ENCODE data around the gene PCSK6. TPM values are rescaled to one million over a fixed set of nuclear protein-coding genes. Genes with fewer than 3 reads are reported as not detected.

The PCSK6 gene
- total RNA-seq, 2 donors from 2014 or later = 29.9 to 39.5 TPM

DNA sequence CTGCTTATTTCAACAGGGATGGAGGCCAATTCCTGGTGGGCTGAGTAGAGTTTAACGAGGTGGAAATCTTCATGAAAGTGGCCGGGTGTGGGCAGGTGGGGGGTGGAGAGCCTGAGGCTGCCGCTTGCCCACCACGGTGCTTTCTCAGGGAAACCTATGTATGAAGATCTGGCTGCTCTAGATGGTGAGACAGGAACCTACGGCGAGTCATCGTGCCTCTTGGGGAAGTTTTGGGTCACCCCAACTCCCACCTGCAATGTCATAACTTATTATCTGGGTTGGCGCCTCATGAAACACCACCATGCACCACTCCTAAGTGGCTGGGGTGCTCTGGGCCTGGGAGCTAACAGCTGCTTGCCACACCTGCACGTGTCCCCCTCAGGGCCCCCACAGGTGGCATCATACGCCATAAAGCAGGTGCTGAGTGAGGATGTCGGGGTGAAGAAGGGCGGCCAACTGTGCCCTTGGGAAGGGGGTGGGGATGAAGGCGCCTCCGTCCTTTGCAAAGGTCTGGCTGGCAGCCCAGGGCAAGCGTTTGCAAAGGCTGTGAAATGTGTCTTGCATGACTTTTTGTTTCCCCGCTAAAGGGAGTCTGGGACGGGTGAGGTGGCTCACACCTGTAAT is 166.5 kb downstream of the PCSK6 start:
- TF ChIP-seq, protein P1, sequence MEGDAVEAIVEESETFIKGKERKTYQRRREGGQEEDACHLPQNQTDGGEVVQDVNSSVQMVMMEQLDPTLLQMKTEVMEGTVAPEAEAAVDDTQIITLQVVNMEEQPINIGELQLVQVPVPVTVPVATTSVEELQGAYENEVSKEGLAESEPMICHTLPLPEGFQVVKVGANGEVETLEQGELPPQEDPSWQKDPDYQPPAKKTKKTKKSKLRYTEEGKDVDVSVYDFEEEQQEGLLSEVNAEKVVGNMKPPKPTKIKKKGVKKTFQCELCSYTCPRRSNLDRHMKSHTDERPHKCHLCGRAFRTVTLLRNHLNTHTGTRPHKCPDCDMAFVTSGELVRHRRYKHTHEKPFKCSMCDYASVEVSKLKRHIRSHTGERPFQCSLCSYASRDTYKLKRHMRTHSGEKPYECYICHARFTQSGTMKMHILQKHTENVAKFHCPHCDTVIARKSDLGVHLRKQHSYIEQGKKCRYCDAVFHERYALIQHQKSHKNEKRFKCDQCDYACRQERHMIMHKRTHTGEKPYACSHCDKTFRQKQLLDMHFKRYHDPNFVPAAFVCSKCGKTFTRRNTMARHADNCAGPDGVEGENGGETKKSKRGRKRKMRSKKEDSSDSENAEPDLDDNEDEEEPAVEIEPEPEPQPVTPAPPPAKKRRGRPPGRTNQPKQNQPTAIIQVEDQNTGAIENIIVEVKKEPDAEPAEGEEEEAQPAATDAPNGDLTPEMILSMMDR (IDR thresholded peaks at IDR 0.05) = no peak
- no peak overlapping the region for H3K9ac ChIP-seq (ENCODE audit: low read depth in 2 of 2, low read length in 2 of 2)
- H3K36me3 ChIP-seq = no peaks in the 10 kb centered on the region
- no peak overlapping the region for H3K27ac ChIP-seq
- DNase-seq = no peak
- no peaks in the 10 kb centered on the region for H3K9me3 ChIP-seq
- H3K27me3 ChIP-seq = no peaks in the 10 kb centered on the region
- H3K4me3 ChIP-seq = no peak overlapping the region
- no peaks in the 10 kb centered on the region for H3K4me1 ChIP-seq
- intact Hi-C loops (cut with DNase I) = no loop called here

DNA sequence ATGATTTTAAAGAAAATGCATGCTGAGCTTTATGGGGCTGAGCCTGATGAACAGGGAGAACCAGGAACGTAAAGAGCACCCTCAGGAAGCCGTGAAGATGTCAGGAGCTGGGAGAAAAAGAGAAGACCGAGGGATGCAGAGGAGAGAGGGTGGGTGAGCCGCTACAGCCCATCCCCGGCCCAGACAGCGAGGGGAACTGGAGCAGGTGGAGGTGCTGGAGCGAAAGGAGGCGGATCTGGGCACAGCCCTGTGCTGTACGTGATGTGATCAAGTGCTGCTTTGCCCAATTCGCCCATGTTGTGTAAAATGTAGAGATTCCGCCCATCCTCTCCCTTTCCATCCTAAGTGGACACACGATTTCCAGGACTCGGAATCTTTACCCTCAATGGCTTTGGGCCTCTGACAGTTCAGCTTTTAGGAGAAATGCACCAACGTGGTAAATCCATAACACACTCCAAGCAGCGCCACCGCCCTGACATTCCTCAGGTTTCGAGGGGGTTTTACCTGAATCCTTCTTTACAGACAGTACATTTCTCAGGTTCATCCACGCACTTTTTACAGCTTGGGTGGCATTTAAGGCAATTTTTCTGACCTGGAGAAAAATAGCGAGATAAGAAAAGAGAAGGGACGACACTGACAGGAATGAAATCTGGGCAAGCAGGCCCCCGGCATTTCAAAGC is 167.4 kb downstream of the PCSK6 start:
- H3K27me3 ChIP-seq = no peaks in the 10 kb centered on the region
- DNase-seq = no peak
- H3K9ac ChIP-seq (ENCODE audit: low read depth in 2 of 2, low read length in 2 of 2) = no peak overlapping the region
- no peaks in the 10 kb centered on the region for H3K36me3 ChIP-seq
- TF ChIP-seq, protein P1 (IDR thresholded peaks at IDR 0.05) = no peak
- H3K9me3 ChIP-seq = no peaks in the 10 kb centered on the region
- H3K4me1 ChIP-seq = no peaks in the 10 kb centered on the region
- no peak overlapping the region for H3K27ac ChIP-seq
- no peak overlapping the region for H3K4me3 ChIP-seq
- intact Hi-C loops (cut with DNase I) = no loop called here

DNA sequence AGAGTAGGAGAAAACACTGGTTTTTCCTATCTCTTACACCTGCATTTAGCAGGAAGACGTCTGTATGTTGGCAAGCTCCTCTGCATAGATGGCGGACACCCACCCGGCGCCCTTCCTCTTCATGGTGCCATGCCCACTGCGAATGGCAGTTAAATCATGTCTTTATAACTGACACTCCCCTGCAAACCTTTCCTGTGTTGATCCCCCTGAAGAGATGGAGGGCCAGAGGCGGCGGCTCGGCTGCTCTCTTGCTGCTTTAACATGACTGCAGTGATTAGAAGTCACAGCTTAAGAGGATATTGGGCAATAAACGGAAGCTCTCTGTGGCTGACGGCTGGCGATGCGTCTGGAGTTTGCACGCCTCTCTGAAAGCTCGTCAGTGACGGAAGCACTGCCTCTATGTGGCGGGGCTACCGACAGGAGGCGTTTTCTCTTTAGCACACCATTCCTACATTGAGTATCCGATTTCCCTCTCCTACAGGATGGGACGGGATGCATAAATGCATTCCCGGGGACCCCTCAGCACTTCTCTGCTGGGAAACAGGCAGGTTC is 168.9 kb downstream of the PCSK6 start:
- intact Hi-C loops (cut with DNase I) = no loop called here
- Histone ChIP-seq H3K4me3 (no peak overlapping the region), H3K4me1 (no peaks in the 10 kb centered on the region), H3K9ac (ENCODE audit: low read depth in 2 of 2, low read length in 2 of 2) (no peak overlapping the region), H3K27ac (no peak overlapping the region), H3K36me3 (no peaks in the 10 kb centered on the region), H3K27me3 (no peaks in the 10 kb centered on the region), H3K9me3 (no peaks in the 10 kb centered on the region)
- TF ChIP-seq, protein P1 (IDR thresholded peaks at IDR 0.05) = no peak
- no peak for DNase-seq

DNA sequence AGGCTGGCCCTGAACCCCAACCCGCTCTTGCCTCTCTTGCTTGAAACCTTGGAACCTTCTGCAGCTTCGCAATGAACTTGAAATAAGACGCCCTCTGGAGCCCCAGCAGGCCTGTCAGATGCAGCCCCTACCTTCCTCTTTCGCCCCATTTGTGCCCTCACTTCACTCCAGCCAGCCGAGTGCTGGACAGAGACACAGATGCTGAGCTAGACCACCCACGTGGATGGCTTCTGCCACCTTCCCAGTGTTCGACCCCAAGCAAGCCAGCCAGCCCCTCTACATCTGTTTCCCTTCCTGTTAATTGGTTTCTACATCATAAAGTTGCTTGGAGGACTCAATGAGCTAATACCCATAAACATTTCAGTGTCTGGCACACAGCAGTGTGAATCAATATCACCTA is 170.7 kb downstream of the PCSK6 start:
- TF ChIP-seq, protein P1 (IDR thresholded peaks at IDR 0.05) = no peak
- no peaks in the 10 kb centered on the region for H3K27me3 ChIP-seq
- no peaks in the 10 kb centered on the region for H3K4me1 ChIP-seq
- no peak overlapping the region for H3K9ac ChIP-seq (ENCODE audit: low read depth in 2 of 2, low read length in 2 of 2)
- no peaks in the 10 kb centered on the region for H3K36me3 ChIP-seq
- no peak overlapping the region for H3K4me3 ChIP-seq
- no peak for DNase-seq
- no peak overlapping the region for H3K27ac ChIP-seq
- intact Hi-C loops (cut with DNase I) = no loop called here
- no peaks in the 10 kb centered on the region for H3K9me3 ChIP-seq

DNA sequence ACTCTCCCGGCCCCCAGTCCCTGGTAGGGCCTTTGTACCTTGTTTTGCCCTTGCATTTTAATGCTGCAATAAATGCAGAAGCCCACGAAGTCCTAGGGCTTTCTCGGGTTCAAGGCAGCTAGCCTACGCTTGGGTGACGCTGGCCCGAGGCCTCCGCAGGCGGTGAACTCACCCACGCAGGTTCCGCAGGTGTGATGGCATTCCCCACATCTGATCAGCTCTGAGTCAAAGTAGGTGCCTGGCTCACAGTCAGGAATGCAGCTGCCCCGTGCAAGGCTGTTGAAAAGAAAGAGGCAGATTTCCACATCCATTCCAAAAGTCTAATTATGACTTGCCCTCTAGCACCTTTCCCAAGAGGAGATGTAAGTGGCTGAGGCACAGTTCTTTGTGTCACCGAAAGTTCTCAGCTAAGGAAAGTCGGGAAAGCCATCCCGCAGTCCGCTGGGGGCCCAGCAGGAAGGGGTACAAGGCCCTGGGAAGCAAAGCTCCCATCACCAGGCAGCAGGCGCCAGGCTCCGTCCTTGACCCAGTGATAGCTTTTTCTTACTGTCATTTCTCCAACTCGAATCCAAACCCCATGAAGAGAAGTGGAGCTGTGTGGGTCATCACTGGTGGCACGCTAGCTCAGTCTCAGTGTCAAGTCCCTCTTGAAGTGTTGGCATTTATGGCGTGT is 171.2 kb downstream of the PCSK6 start:
- no peaks in the 10 kb centered on the region for H3K9me3 ChIP-seq
- H3K27me3 ChIP-seq = no peaks in the 10 kb centered on the region
- no peaks in the 10 kb centered on the region for H3K4me1 ChIP-seq
- no peak for DNase-seq
- H3K4me3 ChIP-seq = no peak overlapping the region
- intact Hi-C loops (cut with DNase I) = no loop called here
- no peak overlapping the region for H3K27ac ChIP-seq
- TF ChIP-seq, protein P1 (IDR thresholded peaks at IDR 0.05) = no peak
- H3K9ac ChIP-seq (ENCODE audit: low read depth in 2 of 2, low read length in 2 of 2) = no peak overlapping the region
- no peaks in the 10 kb centered on the region for H3K36me3 ChIP-seq
